ENCODE measurements around the gene UST.

The UST gene

GRCh38 chr6:148867862-148868261, 121.0 kb downstream of the UST start:
- H3K9me2 ChIP-seq (replicated peaks; ENCODE audit: low read depth, low read length): no peaks in the 10 kb centered on the region
- no peak for TF ChIP-seq EZH2phosphoT487 (IDR thresholded peaks at IDR 0.05; ENCODE audit: borderline replicate concordance)
- H3K9ac ChIP-seq (ENCODE audit: low read depth, low read length, poor library complexity, severe bottlenecking): no peak overlapping the region
- peaks cover 47% of the 10 kb centered on the region for H3K4me1 ChIP-seq (ENCODE audit: insufficient read depth, low read length, poor library complexity, severe bottlenecking)
- no peaks in the 10 kb centered on the region for H3F3A ChIP-seq (ENCODE audit: low read depth)
- H3K36me3 ChIP-seq (ENCODE audit: insufficient read depth, low read length): no peaks in the 10 kb centered on the region
- no peaks in the 10 kb centered on the region for H3K27me3 ChIP-seq (ENCODE audit: insufficient read depth, low read length, poor library complexity, severe bottlenecking)
- H3K9me3 ChIP-seq (ENCODE audit: insufficient read depth, low read depth, low read length): no peaks in the 10 kb centered on the region
- no peaks in the 10 kb centered on the region for H4K20me1 ChIP-seq (ENCODE audit: insufficient read depth, low read length, poor library complexity, severe bottlenecking)
- no peak overlapping the region for H3K4me3 ChIP-seq (ENCODE audit: low read length, poor library complexity, severe bottlenecking)
- H2AFZ ChIP-seq (ENCODE audit: low read length): no peak overlapping the region
- H3K4me2 ChIP-seq (ENCODE audit: low read depth, low read length, poor library complexity, severe bottlenecking): no peak overlapping the region
- H3K79me2 ChIP-seq (ENCODE audit: insufficient read depth, low read length): 0 out of 2 replicates have a peak, but pooled peaks cover 4% of the 10 kb centered on the region

GRCh38 chr6:148868314-148868713, 121.5 kb downstream of the UST start:
- H3F3A ChIP-seq (ENCODE audit: low read depth): no peaks in the 10 kb centered on the region
- H3K4me1 ChIP-seq (ENCODE audit: insufficient read depth, low read length, poor library complexity, severe bottlenecking): peaks cover 47% of the 10 kb centered on the region
- H3K36me3 ChIP-seq (ENCODE audit: insufficient read depth, low read length): no peaks in the 10 kb centered on the region
- no peak overlapping the region for H3K4me2 ChIP-seq (ENCODE audit: low read depth, low read length, poor library complexity, severe bottlenecking)
- H3K9me2 ChIP-seq (replicated peaks; ENCODE audit: low read depth, low read length): no peaks in the 10 kb centered on the region
- no peaks in the 10 kb centered on the region for H3K9me3 ChIP-seq (ENCODE audit: insufficient read depth, low read depth, low read length)
- 0 out of 2 replicates have a peak, but pooled peaks cover 4% of the 10 kb centered on the region for H3K79me2 ChIP-seq (ENCODE audit: insufficient read depth, low read length)
- no peak for TF ChIP-seq EZH2phosphoT487 (IDR thresholded peaks at IDR 0.05; ENCODE audit: borderline replicate concordance)
- TF ChIP-seq CTCF (conservative IDR thresholded peaks at IDR 0.05; ENCODE audit: low read length): no peak
- H4K20me1 ChIP-seq (ENCODE audit: insufficient read depth, low read length, poor library complexity, severe bottlenecking): no peaks in the 10 kb centered on the region
- no peaks in the 10 kb centered on the region for H3K27me3 ChIP-seq (ENCODE audit: insufficient read depth, low read length, poor library complexity, severe bottlenecking)
- H3K9ac ChIP-seq (ENCODE audit: low read depth, low read length, poor library complexity, severe bottlenecking): no peak overlapping the region
- H3K4me3 ChIP-seq (ENCODE audit: low read length, poor library complexity, severe bottlenecking): no peak overlapping the region
- no peak overlapping the region for H2AFZ ChIP-seq (ENCODE audit: low read length)

GRCh38 chr6:148868901-148869300, 122.1 kb downstream of the UST start:
- peaks cover 47% of the 10 kb centered on the region for H3K4me1 ChIP-seq (ENCODE audit: insufficient read depth, low read length, poor library complexity, severe bottlenecking)
- H3K4me2 ChIP-seq (ENCODE audit: low read depth, low read length, poor library complexity, severe bottlenecking): no peak overlapping the region
- no peaks in the 10 kb centered on the region for H3K27me3 ChIP-seq (ENCODE audit: insufficient read depth, low read length, poor library complexity, severe bottlenecking)
- no peak overlapping the region for H3K4me3 ChIP-seq (ENCODE audit: low read length, poor library complexity, severe bottlenecking)
- TF ChIP-seq EZH2phosphoT487 (IDR thresholded peaks at IDR 0.05; ENCODE audit: borderline replicate concordance) (no peak), CTCF (conservative IDR thresholded peaks at IDR 0.05; ENCODE audit: low read length) (no peak)
- no peaks in the 10 kb centered on the region for H3K9me2 ChIP-seq (replicated peaks; ENCODE audit: low read depth, low read length)
- H4K20me1 ChIP-seq (ENCODE audit: insufficient read depth, low read length, poor library complexity, severe bottlenecking): no peaks in the 10 kb centered on the region
- no peaks in the 10 kb centered on the region for H3K36me3 ChIP-seq (ENCODE audit: insufficient read depth, low read length)
- no peak overlapping the region for H3K9ac ChIP-seq (ENCODE audit: low read depth, low read length, poor library complexity, severe bottlenecking)
- H3F3A ChIP-seq (ENCODE audit: low read depth): no peaks in the 10 kb centered on the region
- H3K79me2 ChIP-seq (ENCODE audit: insufficient read depth, low read length): 0 out of 2 replicates have a peak, but pooled peaks cover 4% of the 10 kb centered on the region
- no peaks in the 10 kb centered on the region for H3K9me3 ChIP-seq (ENCODE audit: insufficient read depth, low read depth, low read length)
- H2AFZ ChIP-seq (ENCODE audit: low read length): no peak overlapping the region

- H4K20me1 ChIP-seq (ENCODE audit: insufficient read depth, low read length, poor library complexity, severe bottlenecking): no peaks in the 10 kb centered on the region
- no peaks in the 10 kb centered on the region for H3K36me3 ChIP-seq (ENCODE audit: insufficient read depth, low read length)
- H3K4me2 ChIP-seq (ENCODE audit: low read depth, low read length, poor library complexity, severe bottlenecking): no peak overlapping the region
Observed at GRCh38 chr6:148869585-148869984, 122.8 kb downstream of the UST start.

More at GRCh38 chr6:148869585-148869984, 122.8 kb downstream of the UST start:
- TF ChIP-seq EZH2phosphoT487 (IDR thresholded peaks at IDR 0.05; ENCODE audit: borderline replicate concordance) (no peak), CTCF (conservative IDR thresholded peaks at IDR 0.05; ENCODE audit: low read length) (no peak)
- no peaks in the 10 kb centered on the region for H3K9me3 ChIP-seq (ENCODE audit: insufficient read depth, low read depth, low read length)
- no peaks in the 10 kb centered on the region for H3K27me3 ChIP-seq (ENCODE audit: insufficient read depth, low read length, poor library complexity, severe bottlenecking)
- H3K9ac ChIP-seq (ENCODE audit: low read depth, low read length, poor library complexity, severe bottlenecking): no peak overlapping the region
- H2AFZ ChIP-seq (ENCODE audit: low read length): no peak overlapping the region
- H3K9me2 ChIP-seq (replicated peaks; ENCODE audit: low read depth, low read length): no peaks in the 10 kb centered on the region
- H3F3A ChIP-seq (ENCODE audit: low read depth): no peaks in the 10 kb centered on the region
- peaks cover 47% of the 10 kb centered on the region for H3K4me1 ChIP-seq (ENCODE audit: insufficient read depth, low read length, poor library complexity, severe bottlenecking)
- 0 out of 2 replicates have a peak, but pooled peaks cover 4% of the 10 kb centered on the region for H3K79me2 ChIP-seq (ENCODE audit: insufficient read depth, low read length)
- no peak overlapping the region for H3K4me3 ChIP-seq (ENCODE audit: low read length, poor library complexity, severe bottlenecking)

Data from Loucy (cell line).